Smooth muscle cell (in vitro differentiated cells): ENCODE data around the gene PRKG1. TPM values are rescaled to one million over a fixed set of nuclear protein-coding genes. Genes with fewer than 3 reads are reported as not detected.
"Not testable (repeated sequence)": the region's sequence is repeated elsewhere in the genome, so short reads cannot be mapped to it uniquely, and the experiment has no call there.

Experiments
- DNase-seq: peaks from one replicate; lab custom pipeline; 2025; ENCODE audit not compliant: unreplicated experiment; lab: John Stamatoyannopoulos, UW
- H2AFZ ChIP-seq: fragments of 200-600 bp; sonication (generic); 2 replicates; pipeline ENCODE4 v1.6.0; 2016; ENCODE audit warnings: antibody characterized with exemption, low read depth, mild to moderate bottlenecking
- H3F3A ChIP-seq: fragments of 200-600 bp; sonication (generic); 2 replicates; pipeline ENCODE4 v1.6.0; 2017; ENCODE audit warnings: antibody characterized with exemption, low read depth
- H3K27ac ChIP-seq: fragments of 200-600 bp; sonication (generic); 2 replicates; pipeline ENCODE4 v1.5.1; 2016; ENCODE audit warnings: low read depth, mild to moderate bottlenecking
- H3K27me3 ChIP-seq: fragments of 200-600 bp; sonication (generic); 2 replicates; pipeline ENCODE4 v1.6.1; 2016; ENCODE audit warnings: low read depth, mild to moderate bottlenecking
- H3K36me3 ChIP-seq: fragments of 200-600 bp; sonication (generic); 2 replicates; pipeline ENCODE4 v1.5.1; 2016; ENCODE audit warnings: low read depth
- H3K4me1 ChIP-seq: fragments of 200-600 bp; sonication (generic); 2 replicates; pipeline ENCODE4 v1.5.1; 2016; ENCODE audit warnings: low read depth
- H3K4me2 ChIP-seq: fragments of 200-600 bp; sonication (generic); 2 replicates; pipeline ENCODE4 v1.6.0; 2016; ENCODE audit warnings: mild to moderate bottlenecking
- H3K4me3 ChIP-seq: fragments of 200-600 bp; sonication (generic); 2 replicates; pipeline ENCODE4 v1.5.1; 2016; ENCODE audit warnings: mild to moderate bottlenecking
- H3K79me2 ChIP-seq: fragments of 200-600 bp; sonication (generic); 2 replicates; pipeline ENCODE4 v1.6.0; 2016; ENCODE audit warnings: low read depth, mild to moderate bottlenecking
- H3K9ac ChIP-seq: fragments of 200-600 bp; sonication (generic); 2 replicates; pipeline ENCODE4 v1.6.0; 2016; ENCODE audit warnings: low read depth
- H3K9me3 ChIP-seq: fragments of 200-600 bp; sonication (generic); replicated peaks from 2 replicates; pipeline ENCODE4 v1.5.1; 2016; ENCODE audit warnings: low read depth
- H4K20me1 ChIP-seq: fragments of 200-600 bp; sonication (generic); 2 replicates; pipeline ENCODE4 v1.6.0; 2016; ENCODE audit warnings: low read depth
- WGBS: methylation state at CpG from one replicate; pipeline ENCODE4 v1.1.7; 2016; ENCODE audit warnings: low lambda C conversion rate; 5-methylcytosine and 5-hydroxymethylcytosine counted together
- polyA plus RNA-seq: library from polyadenylated mRNA; unstranded; fragments of >200 nt; fragmentation: Nextera tagmentation; extraction: Ambion mirVana; gene quantifications from 2 replicates; pipeline ENCODE4 v1.2.1, GENCODE V29; 2016
- total RNA-seq: library from RNA; depleted of rRNA; stranded (reverse); fragments of >200 nt; gene quantifications from 2 replicates; pipeline ENCODE4 v1.2.3, GENCODE V29; 2014
- TF ChIP-seq, protein P1 (sequence below): fragments of 200-600 bp; sonication (generic); IDR thresholded peaks from 2 replicates; pipeline ENCODE4 v1.5.1; 2017; ENCODE audit warnings: borderline replicate concordance, mild to moderate bottlenecking, antibody characterized with exemption; ENCODE audit not compliant: insufficient read depth, poor library complexity, severe bottlenecking

PRKG1 gene
- total and polyA plus RNA-seq, 2 experiments from 2014 or later = 7.2 to 13.4 TPM

DNA sequence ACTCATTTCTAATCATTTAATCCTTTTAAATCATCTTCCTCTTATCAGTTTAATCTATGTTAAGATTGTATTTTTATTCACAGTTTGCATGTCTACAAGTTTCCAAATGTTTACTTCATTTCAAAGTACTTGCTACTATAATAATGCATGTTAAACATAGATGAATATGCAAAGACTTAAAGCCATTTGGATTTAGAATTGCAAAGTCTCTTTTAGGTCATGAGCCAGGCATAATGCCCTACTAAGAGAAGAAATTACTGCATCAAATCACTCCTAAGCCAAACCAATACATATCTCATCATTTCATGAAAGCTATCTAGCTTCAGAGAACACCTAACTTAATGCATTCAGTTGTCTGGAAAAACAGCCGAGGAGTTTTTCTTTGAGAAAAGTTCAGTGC lies 266.1 kb downstream of the PRKG1 start:
- Histone ChIP-seq H3K4me3 (no peak overlapping the region), H3K4me1 (no peaks in the 10 kb centered on the region), H3F3A (no peaks in the 10 kb centered on the region), H2AFZ (no peak overlapping the region), H3K4me2 (no peak overlapping the region), H3K27me3 (no peaks in the 10 kb centered on the region), H3K9ac (no peak overlapping the region), H3K27ac (no peak overlapping the region), H3K9me3 (no peaks in the 10 kb centered on the region), H3K36me3 (no peaks in the 10 kb centered on the region), H4K20me1 (peaks cover 5% of the 10 kb centered on the region), H3K79me2 (no peaks in the 10 kb centered on the region)
- WGBS = 100% methylated on average over 1 of the region's 1 CpG
- DNase-seq = no peak
- TF ChIP-seq, protein P1, sequence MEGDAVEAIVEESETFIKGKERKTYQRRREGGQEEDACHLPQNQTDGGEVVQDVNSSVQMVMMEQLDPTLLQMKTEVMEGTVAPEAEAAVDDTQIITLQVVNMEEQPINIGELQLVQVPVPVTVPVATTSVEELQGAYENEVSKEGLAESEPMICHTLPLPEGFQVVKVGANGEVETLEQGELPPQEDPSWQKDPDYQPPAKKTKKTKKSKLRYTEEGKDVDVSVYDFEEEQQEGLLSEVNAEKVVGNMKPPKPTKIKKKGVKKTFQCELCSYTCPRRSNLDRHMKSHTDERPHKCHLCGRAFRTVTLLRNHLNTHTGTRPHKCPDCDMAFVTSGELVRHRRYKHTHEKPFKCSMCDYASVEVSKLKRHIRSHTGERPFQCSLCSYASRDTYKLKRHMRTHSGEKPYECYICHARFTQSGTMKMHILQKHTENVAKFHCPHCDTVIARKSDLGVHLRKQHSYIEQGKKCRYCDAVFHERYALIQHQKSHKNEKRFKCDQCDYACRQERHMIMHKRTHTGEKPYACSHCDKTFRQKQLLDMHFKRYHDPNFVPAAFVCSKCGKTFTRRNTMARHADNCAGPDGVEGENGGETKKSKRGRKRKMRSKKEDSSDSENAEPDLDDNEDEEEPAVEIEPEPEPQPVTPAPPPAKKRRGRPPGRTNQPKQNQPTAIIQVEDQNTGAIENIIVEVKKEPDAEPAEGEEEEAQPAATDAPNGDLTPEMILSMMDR = no peak

DNA sequence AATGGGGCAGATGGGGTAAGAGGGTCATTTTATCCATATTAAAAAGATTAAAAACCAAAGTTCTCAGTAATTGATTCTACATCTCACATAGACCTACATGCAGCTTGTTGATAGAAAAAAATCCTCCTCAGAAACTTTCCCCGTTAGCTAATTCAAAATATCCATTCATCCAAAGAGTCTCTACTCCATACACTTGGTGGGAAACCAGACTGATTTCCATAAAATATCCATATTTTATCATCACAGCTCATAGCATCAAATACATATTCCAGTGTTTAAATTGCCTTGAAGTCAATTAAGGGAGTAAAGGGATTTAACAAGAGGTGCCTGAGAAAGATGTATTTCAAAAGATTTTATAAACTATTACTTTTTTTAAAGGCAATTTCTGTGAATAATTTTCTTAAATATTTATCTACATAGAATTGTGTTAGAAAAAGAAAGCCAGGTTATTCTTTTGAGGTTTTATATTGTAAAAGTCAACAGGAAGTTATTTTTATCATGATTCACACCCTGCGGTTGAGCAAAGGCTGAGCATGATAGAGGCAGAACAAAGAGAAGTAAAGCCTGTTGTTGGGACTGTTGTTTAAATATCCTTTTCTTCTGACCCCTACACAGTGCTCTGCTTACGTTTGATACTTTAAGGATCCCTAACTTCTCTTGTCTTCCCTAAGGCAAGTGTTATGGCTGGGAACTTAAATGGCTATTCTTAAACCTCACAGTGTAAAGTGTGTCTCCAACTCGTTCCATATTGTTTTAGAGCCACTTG lies 266.7 kb downstream of the PRKG1 start:
- Histone ChIP-seq H3K4me2 (no peak overlapping the region), H3K9me3 (no peaks in the 10 kb centered on the region), H4K20me1 (peaks cover 5% of the 10 kb centered on the region), H3F3A (no peaks in the 10 kb centered on the region), H2AFZ (no peak overlapping the region), H3K79me2 (no peaks in the 10 kb centered on the region), H3K36me3 (no peaks in the 10 kb centered on the region), H3K4me3 (no peak overlapping the region), H3K9ac (no peak overlapping the region), H3K27ac (no peak overlapping the region), H3K4me1 (no peaks in the 10 kb centered on the region), H3K27me3 (no peaks in the 10 kb centered on the region)
- TF ChIP-seq, protein P1 = no peak
- DNase-seq = no peak
- 91% methylated on average over 4 of the region's 4 CpGs for WGBS

DNA sequence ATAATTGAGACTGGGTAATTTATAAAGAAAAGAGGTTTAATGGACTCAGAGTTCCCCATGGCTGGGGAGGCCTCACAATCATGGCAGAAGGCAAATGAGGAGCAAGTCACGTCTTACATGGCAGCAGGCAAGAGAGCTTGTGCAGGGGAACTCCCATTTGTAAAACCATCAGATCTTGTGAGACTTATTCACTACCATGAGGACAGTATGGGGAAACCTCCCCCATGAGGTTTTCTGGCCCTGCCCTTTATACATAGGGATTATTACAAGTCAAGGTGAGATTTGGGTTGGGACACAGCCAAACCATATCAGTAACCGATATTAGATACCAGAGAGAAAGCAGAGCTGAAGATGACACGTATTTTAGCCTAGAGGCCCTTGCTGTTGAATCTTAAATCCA lies 267.5 kb downstream of the PRKG1 start:
- 87% methylated on average over 3 of the region's 3 CpGs for WGBS
- DNase-seq, H4K20me1 ChIP-seq, H3F3A ChIP-seq, H3K79me2 ChIP-seq, H3K4me2 ChIP-seq, H3K4me3 ChIP-seq, H3K27me3 ChIP-seq, H3K4me1 ChIP-seq, H3K9ac ChIP-seq, H3K27ac ChIP-seq, H3K9me3 ChIP-seq, H2AFZ ChIP-seq, H3K36me3 ChIP-seq: not testable (repeated sequence)

DNA sequence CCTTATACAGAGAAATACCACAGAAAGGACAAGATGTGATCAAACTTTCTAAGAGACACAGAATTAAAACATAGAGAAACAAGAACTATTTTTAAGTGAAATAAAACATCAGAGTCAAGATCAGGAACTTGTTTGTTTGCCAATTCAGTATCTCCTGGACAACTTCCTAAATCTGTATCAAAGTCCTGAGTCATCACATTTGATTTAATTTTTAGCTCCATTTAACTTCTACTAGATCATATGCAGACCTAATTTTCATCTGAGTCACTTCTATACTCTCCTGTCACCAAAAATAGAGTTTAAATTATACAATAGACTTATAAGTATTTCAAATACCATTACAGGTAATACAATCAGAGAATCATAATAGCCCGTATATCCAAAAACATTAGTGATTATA lies 268.1 kb downstream of the PRKG1 start:
- Histone ChIP-seq H3K27ac (no peak overlapping the region), H2AFZ (no peak overlapping the region), H3K4me2 (no peak overlapping the region), H3K9ac (no peak overlapping the region), H3K4me1 (no peaks in the 10 kb centered on the region), H3K79me2 (no peaks in the 10 kb centered on the region), H3K27me3 (no peaks in the 10 kb centered on the region), H3F3A (no peaks in the 10 kb centered on the region), H3K36me3 (no peaks in the 10 kb centered on the region), H3K4me3 (no peak overlapping the region), H3K9me3 (no peaks in the 10 kb centered on the region), H4K20me1 (peaks cover 5% of the 10 kb centered on the region)
- WGBS = 94% methylated on average over 1 of the region's 1 CpG
- no peak for DNase-seq
- TF ChIP-seq, protein P1 = no peak
